HG02571 (cell line): Measurements from ENCODE around the gene OPHN1.

Source experiments
- ATAC-seq: cut with Tn5 transposase; IDR thresholded peaks from one replicate; pipeline ENCODE4 v1.9.1; 2021; ENCODE audit warnings: mild to moderate bottlenecking, moderate library complexity; ENCODE audit not compliant: unreplicated experiment

OPHN1 gene

GRCh38 chrX:68433155-68433980, at the start of gene OPHN1:
OPHN1 (minus strand) TSS chrX:68433495; CDS start chrX:68433020, 475 bp downstream.
- ATAC-seq = no peak

DNA sequence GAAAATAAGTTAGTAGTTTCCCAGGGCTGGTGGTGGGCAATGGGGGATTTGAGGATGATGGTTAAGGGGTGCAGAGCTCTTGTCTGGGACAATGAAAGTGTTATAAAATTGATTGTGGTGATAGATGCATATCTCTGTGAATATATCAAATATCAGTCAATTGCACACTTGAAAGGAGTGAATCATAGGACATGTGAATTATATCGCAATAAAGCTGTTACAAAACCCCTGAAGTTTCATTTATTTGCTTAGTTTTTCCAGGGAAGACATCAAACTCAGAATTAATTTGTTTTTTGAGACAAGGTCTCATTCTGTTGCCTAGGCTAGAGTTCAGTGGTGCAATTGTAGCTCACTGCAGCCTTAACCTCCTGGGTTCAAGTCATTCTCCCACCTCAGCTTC, 47.7 kb upstream of the OPHN1 start:
- ATAC-seq = no peak

- no peak for ATAC-seq
Observed at GRCh38 chrX:68464796-68465195, 31.5 kb upstream of the OPHN1 start.

GRCh38 chrX:68463880-68464279, 30.6 kb upstream of the OPHN1 start:
- ATAC-seq = no peak

GRCh38 chrX:68462653-68463052, 29.4 kb upstream of the OPHN1 start:
- no peak for ATAC-seq

DNA sequence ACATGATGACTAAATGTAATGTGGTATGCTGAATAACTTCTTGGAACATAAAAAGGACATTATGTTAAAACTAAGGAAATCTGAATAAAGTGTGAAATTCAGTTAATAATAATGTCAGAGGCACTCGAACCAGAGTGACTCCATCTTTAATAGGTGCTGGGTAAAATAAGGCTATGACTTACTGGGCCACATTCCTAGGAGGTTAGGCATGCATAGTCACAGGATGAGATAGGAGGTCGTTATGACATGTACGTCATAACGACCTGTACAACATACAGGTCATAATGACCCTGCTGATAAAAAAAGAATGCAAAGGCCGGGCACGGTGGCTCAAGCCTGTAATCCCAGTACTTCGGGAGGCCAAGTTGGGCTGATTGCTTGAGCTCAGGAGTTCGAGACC, 28.9 kb upstream of the OPHN1 start:
- ATAC-seq = no peak

DNA sequence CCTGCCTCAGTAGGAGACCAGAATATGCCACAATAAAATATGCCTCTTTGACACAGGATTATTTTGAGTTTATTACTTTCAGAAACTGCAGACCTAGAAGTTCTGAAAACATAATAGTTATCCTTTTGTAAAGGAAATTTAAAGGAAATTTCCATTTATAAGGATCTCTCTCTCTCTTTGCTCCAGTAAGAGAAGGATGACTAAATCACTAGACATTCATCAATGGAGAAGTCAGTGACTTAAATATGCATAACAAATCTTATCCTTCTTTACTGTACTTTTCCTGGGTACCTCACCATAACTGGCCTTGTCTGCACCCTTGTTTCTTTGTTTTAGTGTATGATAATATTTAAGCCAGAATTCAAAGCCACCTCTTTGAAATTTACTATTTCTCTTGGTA, 28.3 kb upstream of the OPHN1 start:
- no peak for ATAC-seq

DNA sequence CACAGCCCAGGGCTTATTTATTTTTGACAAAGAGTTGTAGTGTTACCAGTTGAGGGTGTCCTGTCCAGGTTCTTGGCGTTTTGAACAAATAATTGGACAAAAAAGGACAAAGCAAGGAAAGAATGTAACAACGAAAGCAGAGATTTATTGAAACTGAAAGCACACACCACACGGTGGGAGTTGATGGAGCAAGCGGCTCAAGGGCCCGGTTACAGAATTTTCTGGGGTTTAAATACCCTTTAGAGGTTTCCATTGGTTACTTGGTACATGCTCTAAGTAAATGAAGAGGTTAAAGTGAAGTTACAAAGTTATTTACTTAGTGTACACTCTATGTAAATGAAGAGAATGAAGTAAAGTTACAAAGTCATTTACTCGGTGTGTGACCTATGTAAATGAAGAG, 27.8 kb upstream of the OPHN1 start:
- no peak for ATAC-seq

GRCh38 chrX:68455151-68455510, 21.8 kb upstream of the OPHN1 start:
- no peak for ATAC-seq

GRCh38 chrX:68454476-68455150, 21.3 kb upstream of the OPHN1 start:
- ATAC-seq = no peak

- no peak for ATAC-seq
Observed at GRCh38 chrX:68451720-68452119, 18.4 kb upstream of the OPHN1 start.

DNA sequence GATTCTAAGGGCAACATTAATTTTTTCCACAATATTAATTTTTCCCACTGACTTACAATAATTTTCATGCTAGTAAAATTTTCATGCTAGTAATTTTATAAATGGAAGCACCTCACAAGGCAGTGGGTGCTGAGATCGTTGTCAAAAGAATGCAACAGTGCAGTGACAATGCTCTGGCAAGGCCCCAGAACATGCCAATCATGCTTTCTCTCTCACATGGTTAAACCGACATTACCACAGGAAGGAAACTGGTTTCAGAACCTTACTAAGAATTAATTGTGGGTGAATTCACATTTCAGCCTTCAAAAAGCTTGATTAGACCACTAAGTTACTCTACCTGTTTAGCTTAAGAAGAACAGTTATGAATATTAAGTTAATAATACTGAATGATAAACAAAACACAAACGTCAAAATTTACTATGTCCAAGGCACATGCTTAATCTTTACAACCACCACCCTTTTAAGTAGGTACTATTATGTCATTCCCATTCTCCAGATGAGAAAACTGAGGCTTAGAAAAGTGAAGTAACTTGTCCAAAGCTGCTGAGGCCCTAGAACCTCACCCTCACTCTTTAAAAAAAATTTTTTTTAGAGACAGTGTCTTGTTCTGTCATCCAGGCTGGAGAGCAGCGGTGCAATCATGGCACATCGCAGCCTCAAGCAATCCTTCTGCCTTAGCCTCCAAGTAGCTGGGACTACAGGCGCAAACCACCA, 10.0 kb upstream of the OPHN1 start:
- no peak for ATAC-seq

GRCh38 chrX:68440940-68441339, 7.6 kb upstream of the OPHN1 start:
- no peak for ATAC-seq

GRCh38 chrX:68440442-68440841, 7.1 kb upstream of the OPHN1 start:
- ATAC-seq = no peak

DNA sequence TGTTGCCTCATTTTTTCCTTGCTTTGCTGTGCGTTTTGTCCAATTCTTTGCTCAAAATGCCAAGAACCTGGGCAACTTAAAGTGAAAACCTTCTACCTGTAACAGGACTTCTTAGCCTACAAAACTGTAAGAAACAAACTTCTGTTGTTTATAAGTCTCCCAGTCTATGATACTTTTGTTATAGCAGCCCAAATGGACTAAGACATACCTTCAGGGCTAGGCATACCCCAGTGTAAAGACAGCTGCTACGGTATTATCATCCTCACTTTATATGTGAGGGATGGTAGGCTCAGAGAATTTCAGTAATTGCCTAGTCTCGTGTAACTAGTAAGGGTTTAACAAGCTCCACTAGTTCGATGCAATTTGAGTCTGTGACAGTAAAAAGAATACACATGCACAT, 6.0 kb upstream of the OPHN1 start:
- ATAC-seq = no peak

- no peak for ATAC-seq
Observed at GRCh38 chrX:68438575-68438974, 5.3 kb upstream of the OPHN1 start.

GRCh38 chrX:68433981-68434299, 645 bp upstream of the OPHN1 start:
- no peak for ATAC-seq

DNA sequence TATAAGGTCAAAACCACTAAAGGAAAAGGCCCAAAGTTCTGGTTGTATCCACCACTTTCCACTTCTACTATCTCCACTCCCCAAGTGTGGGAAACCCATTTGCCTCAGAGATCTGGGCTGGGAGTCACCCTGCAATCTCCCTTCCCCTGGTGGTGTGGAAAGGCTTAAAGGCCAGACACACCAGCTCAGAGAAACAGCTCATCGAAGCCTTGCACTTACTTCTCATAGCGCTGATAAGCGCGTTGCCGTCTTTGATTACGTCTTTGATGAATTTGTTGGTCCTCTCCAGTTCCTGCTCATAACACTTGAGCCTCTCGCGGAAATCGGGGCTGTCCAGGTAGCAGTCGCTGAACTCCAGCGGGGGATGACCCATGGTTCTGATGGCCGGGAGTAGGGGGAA, 647 bp downstream of the OPHN1 start:
- ATAC-seq = no peak

DNA sequence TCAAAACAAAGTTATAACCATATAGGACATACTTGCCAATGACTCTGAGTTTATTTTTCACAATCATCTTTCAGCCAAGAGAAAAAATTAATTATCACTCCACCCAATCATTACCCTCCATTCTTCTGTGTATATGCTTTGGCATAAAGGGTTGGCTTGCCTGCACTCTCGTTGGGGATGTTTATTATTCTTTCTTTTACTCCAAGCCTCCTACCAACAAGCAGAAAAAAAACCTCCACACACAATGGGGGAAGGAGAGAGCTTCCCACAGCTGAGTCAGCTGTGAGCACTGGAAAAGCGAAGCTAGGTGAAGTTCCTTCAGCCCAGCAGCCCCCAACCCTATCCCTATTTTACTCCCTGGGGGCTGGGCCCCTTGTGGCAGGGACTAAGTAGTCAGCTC, 1.5 kb downstream of the OPHN1 start:
- ATAC-seq = no peak

- no peak for ATAC-seq
Observed at GRCh38 chrX:68429216-68429615, 4.1 kb downstream of the OPHN1 start.

- no peak for ATAC-seq
Observed at GRCh38 chrX:68428431-68428830, 4.9 kb downstream of the OPHN1 start.

- no peak for ATAC-seq
Observed at GRCh38 chrX:68424719-68425118, 8.6 kb downstream of the OPHN1 start.
